Activated CD4-positive, alpha-beta T cell treated with anti-CD3 and anti-CD28 coated beads, Interleukin-2, Interleukin-4, amounts not matched to agents 100 ng/mL and 50 ng/mL, durations not matched to agents 16 hours and 8 hours (primary cell): ENCODE data around the gene MAPKAP1.

Experiments
- DNase-seq: peaks from one replicate; pipeline ENCODE4 v3.0.0-alpha.2; 2020; ENCODE audit warnings: low spot score

MAPKAP1 gene

DNA sequence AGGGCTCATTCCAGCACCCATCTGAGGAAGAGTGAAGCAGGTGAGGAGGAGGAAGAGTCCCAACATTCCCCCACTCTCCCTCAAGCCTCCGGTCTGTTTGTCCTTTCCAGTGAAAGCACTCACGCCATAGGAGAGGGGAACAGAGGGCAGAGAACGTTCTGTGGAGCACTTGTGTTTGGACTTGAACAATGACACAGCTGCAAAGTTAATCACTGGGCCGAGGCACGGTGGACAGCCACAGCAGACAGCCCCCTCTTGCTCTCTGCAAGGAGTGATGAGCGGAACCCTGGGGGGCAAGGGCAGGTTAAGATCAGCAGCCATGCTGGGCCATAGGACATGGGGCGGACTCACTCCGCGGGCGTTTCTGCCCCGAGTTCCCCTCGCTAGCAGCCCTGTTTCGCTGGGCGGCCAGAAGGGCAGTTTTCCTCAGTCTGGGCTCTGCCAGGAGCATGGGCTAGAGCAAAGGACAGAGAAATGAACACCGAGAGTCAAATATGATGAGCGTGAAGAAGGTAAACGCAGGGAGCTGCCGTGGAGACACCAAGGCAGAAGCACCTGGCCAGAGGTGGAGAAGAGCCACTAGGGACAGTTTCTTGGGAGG is 259.7 kb downstream of the MAPKAP1 start:
- no peak for DNase-seq

DNA sequence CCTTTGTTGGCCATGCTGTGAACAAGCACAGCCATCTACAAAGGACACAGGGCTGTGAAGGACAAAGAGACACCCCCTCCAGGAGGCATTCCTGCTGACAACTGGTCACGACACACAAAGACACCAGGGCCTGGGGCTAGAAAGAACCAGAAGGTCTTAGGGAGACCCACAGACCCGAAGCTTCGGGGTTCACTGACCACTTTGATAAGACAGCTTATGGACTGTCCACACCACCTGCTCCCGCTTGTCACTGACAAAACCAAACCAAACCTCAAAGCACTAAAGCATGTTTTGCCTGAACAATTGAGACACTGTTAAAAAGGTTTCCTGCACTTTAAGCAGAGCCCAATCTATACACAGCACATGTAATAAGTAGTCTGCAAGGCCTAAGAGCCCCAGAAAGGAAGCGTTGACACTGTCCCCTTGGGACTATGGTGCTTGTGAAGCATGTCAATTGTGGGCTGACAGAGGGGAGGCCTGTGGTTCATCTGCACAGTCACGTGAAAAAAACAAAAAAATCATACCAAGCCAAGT is 260.4 kb downstream of the MAPKAP1 start:
- DNase-seq = no peak

DNA sequence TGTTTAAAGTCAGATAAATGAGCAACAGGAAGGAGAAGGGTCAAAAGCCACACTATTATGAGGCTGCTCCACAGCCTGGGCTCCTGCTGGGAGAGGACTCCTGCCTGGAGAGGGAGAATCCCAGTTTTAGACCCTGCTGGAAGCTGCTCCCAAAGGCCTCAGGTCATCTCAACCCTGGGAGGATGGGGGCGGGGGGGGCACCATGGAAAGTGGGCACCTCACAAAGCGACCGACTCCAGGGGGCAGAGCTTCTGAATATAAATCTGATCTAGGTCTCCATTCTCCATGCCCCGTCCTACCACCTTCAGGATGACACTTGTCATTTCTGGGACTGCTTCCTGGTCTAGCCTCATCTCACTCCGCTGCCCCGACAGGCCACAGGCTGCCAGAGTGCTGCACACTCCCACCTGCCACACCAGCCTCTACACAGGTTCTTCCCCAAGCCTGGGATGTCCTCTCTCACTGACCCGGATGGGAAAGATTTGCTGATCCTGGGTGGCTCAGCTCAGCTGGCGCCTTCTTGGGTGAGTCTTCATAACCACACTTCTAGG is 262.0 kb downstream of the MAPKAP1 start:
- DNase-seq = no peak

DNA sequence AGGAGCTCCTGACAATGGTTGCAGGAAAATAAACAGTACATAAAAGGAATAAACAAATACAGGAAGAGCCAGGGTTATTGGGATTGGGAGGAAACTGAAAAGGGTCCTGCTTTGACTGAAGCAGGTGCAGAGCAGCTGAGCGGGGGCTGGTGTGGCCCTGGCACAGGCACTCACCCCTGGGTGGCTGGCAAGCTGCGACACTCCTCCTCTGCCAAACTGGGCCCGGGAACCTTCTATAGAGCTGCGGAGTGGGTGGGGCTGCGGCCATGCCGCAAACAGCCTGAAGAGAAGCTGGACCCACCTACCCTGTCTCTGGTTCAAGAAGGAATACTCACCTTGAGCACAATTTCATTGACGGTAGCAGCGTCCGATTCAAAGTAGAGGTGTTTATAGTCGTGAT is 262.8 kb downstream of the MAPKAP1 start:
- no peak for DNase-seq

DNA sequence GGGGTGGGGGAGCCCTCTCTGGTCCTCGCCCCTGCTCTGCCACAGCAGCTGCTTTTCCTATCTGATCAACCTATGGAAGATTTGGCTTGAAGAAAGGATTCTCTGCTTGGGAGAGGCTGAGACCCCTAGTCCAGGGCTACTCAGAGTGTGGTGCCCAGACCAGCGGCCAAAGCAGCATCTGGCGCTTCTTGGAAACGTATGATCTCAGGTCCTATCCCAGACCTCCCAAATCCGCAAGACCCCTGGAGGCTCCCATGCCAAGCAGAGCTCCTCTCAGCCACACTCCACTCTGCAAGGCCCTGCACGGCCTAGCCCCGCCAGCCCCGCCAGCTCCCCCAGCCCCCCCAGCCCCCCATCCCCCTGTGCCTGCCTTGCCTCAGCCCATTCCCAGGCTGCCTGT is 263.6 kb downstream of the MAPKAP1 start:
- no peak for DNase-seq

DNA sequence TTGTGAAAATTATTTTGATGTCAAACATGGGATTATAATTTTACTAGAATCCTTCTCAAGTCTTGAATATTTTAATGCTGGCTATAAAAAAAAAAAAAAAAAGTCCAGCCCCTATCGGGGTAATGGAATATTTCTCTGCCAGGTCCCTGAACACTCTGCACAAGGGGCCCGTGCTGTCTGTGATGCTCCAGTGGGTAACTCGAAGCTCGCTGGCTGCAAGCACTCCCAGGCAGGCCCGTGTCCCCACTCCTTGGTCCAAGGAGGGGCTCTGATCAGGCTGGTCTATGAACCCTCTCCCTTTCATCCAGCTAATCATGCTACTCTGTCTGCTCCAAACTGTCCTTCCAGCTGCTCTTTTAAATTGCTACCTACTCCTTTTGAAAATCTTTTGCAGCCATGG is 264.6 kb downstream of the MAPKAP1 start:
- no peak for DNase-seq

DNA sequence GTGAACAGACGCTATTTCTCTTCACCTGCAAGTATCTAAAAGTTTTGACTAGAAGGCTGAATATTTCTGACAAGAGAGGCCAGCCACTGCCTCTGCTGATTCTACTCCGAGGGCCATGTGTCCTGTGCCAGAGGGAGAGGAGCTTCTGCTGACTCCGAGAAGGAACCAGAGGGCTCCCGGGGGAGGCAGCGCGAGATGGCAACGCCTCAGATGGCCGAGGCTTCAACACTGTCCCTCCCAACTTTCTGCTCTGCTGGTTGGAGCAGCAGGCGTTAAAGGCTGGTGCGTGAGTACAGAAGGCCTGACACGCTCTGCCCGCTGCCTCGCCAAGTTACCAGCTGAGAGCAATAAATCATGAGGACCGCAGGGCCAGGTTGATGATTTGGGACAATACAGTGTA is 266.6 kb downstream of the MAPKAP1 start:
- no peak for DNase-seq

DNA sequence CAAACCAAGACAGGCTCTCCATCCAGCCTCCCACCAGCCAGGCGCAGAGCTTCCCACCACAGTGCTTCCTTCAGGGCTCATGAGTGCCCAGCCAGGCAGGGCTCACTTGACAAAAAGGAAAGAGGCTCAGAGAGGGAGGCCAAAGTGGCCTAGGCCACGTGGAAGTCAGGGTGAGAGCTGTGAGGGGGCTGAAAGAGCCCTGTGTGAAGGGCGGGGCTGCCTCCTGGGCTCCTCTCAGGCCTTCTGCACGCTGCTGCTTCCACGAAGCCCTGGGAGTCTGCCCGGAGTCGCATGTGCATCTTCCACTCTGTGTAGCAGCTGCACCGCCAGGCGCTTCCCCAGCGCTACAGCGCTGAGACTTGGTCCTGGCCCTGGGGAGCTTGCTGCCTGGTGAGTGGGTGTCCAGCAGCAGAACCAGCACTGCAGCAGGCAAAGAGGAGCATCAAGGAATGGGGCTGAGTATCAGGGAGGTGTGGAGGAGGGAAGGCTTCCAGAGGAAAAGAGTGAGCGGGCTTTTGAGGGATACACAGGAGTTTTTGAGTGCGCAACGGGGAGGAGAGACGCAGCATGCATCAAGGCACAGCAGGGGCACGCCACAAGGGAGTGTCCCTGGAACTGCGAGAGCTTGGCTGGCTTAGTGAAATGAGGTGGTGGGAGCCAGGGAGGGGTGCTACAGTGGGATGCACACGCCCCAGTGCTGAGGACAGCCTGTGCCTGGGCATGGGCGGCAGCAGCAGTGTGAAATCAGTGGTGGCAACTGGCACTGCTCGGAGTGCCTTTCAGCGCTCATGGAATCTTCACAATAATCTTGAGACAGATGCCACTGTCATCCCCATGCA is 267.4 kb downstream of the MAPKAP1 start:
- DNase-seq = no peak

DNA sequence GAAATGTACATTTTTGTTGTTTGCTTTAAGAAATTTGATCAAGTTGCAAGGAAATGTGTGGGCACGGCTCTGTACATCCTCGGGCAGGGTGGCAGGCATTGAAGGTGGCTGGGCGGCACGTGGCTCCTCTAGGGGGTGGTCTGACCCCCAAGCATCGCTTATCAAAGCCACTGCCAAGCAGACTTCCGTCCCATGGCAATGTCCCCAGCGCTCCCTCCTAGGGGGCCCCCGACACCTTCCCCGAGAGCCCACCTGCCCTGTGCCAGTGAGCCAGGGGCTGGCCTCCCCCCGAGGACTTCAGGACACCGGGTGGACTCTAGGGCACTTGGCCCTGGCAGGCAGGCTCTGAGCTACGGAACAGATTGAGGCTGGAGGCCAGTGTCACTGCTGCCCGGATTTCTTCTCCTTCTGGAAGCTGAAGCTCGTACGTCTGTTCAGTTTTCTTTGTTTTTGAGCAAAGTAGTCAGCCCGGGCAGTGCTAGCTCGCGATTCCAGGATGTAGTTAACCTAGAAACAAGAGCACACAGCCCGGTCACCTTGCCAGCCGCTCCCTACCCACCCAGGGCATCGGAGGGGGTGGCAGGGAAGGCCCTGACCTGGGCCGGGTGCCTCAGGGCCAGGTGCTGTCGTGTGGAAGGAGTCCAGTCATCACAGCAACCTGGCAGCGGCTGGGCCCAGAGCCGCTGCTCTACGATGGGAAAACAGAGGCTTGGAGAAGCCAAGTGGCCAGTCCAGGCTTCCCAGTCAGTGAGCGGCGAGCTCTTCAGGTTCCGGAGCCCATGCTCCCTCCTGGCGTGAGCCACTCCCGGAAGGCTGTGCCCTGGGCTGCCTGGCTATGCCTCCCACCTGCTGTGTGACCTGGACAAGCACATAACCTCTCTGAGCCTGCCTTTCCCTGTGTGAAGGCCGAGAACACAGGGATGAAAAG is 268.2 kb downstream of the MAPKAP1 start:
- no peak for DNase-seq

DNA sequence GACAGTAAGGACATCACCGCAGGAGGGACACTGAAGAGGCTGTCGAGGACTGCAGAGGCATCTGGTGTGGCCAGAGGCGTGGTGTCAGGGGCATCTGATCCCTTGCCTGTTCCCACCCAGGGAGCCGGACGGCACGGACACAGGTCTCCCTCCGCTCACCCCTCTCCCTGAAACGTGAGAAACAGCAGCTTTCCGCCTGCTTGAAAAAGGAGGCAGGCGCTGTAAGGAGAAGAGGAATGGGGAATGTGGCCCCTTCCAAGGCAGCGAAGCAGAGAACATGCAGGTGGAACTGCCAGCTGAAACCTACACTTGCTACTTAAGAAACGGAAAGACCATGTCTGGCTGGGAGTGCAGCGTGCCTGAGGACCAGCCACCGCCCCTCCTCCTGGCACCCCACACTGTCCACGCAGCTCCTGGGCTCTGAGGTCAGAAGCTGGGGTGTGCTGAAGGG is 269.2 kb downstream of the MAPKAP1 start:
- DNase-seq = no peak

DNA sequence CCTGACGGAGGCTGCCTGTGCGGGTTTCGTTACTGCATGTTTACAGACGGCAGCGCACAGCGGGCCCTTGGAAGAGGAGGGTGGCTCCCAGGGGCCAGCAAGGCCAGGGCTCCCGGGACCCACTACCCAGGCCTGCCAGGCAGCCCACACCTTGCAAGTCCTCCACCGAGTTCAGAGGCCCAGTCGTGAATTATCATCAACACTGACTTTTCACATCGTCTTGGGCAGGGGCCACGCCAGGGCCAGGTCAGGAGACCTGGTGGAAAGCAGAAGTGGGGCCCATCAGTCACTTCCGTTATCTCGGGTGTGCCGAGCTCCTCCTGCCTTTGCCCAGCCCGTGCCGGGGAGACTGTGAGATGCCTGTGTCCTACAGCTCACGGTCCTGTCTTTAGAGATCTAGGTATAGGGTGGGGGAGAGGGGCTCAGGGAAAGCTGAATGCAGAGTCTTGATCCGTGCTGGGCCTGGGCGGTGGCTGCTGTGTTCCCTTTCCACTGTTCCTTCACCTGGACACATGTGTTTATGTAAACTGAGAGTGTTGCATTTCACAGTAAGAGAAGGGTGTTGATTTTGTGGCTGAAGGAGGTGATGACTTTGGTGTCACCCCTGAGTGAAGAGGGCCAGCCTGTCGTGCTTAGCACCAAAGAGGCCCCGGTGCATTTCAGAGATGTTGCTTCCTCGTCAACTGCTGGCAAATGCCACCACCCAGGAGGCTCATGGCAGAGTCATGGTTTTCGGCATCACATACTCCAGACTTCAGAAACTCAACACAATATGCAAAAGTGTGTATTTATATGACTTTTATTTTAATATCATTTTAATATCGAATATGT is 270.2 kb downstream of the MAPKAP1 start:
- no peak for DNase-seq

DNA sequence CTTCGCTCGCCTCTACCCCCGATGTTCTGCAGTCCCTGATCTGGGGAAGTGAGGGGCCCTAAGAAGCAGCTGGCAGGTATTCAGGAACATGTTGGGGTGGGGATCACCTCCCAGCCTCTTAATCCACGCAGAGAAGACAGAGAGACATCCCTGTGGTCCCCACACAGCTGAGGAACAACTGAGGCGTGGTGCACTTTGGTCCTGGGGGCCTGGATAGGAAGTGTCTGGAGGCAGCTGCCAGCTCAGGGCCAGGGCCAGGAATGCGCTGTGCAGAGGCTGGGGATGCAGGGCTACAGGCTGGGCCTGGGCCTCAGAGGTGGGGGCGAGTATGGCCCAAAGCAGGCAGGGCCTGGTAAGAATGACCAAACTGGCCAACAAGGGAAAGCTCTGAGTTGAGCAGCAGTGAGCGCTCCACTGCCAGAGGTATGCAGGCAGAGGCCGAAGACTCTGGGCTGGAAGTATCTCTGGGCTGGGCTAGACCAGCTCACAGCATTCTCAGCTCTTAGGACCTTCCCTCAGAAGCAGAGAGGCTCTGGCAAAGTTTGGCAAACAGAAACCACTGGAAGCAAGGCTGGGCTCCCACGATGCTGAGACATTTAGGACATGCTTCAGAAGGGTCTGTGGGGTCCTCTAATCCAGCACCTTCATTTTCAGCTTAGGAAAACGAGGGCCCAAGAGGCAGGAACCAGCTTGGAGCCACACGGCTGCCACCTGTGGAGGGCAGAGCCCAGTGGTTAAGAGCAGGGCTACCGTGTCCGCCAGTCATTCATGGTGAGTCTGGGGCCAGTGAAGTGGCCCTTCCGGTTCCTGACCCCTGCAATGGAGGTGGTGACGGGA is 271.0 kb downstream of the MAPKAP1 start:
- DNase-seq = no peak

DNA sequence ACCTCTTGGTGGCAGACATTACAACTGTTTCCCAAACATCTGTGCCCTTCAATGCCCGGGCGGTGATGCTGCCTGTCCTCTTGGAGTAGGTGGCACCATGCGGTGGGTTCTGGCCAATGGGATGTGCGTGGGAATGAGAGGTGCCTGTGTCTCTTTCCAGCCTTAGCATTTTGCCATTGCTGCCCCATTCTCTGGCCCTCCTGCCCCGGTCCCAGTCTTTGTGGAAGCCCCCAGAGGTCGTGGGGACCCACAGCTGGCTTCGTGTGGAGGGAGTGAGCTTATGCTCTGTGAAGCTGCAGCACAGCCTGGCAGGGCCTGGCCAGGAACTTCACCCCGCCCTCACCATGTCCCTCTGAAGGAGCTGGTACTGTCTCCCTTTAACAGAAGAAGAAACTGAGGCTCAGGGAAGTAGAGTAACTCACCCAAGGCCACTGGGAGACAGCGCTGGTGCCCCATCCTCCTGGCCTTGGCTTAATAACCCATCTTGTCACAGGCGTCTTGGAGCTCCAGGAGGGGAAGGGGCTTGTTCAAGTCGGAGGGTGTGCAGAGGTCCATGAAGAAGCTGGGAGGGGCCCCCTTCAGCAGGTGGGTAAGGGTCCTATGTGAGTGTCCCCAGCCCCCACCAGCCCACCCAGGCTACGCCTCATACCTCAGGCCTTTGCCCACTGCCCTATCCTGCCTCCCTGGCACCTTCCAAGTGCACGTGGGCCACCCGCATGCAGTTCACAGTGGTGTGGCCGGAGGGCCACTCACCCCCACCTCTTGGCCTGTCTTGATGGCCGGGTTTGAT is 271.8 kb downstream of the MAPKAP1 start:
- DNase-seq = no peak

DNA sequence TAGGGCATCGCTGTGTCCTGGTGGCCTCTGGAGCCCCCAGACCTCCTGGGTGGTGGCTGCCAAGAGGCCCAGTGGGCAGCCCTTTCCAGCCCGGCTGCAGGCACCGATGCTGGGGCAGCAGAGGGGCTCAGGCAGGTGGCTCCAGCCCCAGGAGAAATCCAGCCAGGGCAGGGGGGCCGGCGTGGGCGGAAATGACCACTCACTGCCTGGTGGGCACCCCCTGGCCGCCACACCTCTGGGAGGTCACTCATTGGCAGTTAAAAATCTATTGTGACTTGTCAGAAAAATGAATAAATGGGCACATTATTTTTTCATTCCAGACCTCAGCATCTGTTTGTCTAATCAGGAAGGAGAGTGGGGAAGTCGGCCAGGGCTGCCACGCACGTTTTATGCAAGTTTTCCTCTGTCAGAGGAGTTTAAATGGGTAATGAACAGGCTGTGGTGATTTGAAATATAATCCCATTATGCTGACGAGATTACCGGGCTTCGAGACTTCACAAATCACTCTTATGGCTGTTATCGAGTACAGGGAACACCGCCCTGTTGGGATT is 273.5 kb downstream of the MAPKAP1 start:
- no peak for DNase-seq

DNA sequence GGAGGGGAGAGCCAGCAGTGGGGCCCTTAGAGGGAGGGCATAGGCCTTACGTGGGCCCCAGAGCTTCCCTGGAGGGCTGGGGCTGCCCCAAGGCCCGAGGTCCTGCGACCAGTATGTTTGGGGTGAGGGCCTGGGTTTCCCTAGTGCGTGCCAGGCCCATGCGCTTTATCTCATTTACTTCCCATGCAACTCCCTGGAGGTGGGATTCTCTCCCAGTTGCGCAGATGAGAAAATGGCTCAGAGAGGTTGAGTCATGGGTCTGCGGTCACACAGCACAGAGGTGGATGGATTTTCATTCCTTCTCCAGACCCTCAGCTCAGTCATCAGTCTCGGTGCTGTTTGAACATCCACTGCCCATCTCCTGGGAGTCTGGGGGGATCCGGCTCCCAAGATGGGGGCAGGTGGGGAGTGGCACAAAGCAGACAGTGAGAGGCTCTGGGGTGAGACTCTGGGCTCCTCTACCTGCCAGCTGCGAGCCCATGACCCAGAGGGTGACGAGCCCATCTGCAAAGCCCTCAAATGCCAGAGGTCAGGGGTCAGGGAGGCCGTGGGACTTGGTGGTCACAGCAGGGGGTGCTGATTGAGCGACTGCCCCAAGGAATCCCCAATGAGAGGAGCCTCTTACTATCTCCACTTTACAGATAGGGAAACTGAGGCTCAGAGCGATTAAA is 274.2 kb downstream of the MAPKAP1 start:
- no peak for DNase-seq

DNA sequence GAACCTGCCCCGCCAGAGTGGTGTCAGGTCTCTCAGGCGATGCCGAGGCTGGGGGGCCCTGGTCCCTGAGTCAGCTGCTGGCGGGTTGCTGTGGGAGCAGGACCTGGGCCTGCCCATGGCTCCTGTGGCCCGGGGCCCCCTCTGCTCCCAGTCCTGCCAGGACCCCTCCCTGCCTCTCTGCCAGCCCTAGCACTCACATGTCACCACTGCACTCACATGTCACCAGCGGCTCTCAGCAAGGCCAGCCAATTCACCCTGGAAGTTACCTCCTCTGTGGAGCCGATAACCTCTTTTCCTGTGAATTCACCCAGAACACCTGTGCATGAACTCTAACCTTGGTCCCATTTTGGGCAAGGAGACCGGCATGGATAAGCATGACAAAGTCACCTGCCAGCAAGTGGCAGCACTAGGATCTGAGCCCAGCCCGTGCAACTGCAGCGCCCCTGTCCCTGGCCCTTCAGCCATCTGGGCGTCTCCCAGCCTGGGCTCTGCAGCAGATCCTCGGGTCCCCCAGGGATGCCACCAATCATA is 275.2 kb downstream of the MAPKAP1 start:
- DNase-seq = no peak

DNA sequence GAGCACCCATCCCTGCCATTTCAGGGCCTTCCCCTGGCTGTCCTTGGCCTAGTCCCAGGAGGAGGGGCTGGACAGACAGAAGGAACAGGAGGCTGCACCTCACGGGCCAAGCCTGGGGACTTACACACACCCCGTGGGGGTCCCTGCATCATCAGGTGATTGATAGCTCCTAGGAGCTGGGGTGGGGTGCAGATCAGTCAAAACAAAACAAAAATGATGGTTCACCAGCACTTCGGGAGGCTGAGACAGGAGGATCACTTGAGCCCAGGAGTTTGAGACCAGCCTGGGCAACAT is 276.0 kb downstream of the MAPKAP1 start:
- DNase-seq = no peak
